GM10847 (cell line): ENCODE measurements around the gene SOX2.

Experiments used
- POLR2A ChIP-seq: IDR thresholded peaks from 2 replicates; pipeline ENCODE4 v1.6.1; 2011; ENCODE audit not compliant: insufficient read length; ENCODE audit errors: extremely low read depth

SOX2 gene

DNA sequence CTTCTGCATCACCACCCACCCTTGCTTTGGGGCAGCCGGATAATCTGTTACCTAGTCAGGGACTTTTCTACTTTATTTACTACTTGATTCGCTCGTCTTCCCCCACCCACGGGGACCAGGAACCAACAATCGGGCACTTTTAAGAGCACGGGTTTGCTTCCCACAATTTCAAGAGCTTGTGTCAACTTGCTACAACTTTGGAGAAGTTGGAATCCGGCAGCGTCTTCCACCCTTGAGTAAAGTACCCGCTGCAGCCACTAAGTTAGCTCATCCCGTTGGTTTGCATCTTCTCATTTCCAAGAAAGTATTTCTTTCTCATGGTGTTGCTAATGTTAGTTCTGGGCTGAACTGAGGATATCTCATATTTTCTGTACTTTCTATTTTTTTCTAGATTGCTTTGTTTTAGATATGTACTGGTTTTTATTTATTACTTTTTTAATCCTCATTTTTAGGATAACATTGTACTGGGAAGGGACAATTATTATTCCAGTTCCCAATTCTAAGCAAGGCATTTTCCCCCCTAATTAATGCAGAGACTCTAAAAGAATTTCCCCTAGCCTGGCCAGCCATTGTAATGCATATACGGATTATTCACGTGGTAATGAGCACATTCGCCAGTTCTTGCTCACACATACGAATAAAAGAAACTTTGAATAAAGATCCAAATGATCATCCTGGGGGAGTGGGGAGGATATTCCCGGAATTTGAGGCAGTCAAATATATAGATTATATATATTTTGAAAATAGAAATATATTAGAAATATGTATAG is 4.0 kb downstream of the SOX2 start:
- no peak for TF ChIP-seq POLR2A

GRCh38 chr3:181716966-181717365 is 5.2 kb downstream of the SOX2 start:
- TF ChIP-seq POLR2A, result no peak

- TF ChIP-seq POLR2A, result no peak
Measured at GRCh38 chr3:181717549-181718171, 5.9 kb downstream of the SOX2 start.

DNA sequence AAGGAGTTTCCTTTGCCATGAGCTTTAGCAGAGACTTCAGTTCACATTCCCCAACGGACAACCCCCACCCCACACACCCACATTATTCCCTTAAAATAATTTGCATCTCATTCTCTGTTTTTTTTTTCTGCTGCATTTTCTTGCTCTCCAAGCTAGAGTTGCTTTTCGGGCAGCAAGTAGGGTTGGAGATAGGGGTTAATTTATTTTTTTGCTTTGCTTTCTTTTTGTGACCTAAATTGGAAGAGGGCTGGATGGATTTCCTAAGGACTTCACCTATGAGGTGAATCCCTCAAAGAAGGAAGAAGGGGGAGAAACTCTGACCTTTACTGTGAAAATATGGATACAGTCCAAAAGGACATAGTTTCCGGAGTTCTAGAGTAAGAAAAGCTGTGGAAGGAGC is 6.6 kb downstream of the SOX2 start:
- TF ChIP-seq POLR2A, result no peak

- no peak for TF ChIP-seq POLR2A
Measured at GRCh38 chr3:181718987-181719911, 7.5 kb downstream of the SOX2 start.

DNA sequence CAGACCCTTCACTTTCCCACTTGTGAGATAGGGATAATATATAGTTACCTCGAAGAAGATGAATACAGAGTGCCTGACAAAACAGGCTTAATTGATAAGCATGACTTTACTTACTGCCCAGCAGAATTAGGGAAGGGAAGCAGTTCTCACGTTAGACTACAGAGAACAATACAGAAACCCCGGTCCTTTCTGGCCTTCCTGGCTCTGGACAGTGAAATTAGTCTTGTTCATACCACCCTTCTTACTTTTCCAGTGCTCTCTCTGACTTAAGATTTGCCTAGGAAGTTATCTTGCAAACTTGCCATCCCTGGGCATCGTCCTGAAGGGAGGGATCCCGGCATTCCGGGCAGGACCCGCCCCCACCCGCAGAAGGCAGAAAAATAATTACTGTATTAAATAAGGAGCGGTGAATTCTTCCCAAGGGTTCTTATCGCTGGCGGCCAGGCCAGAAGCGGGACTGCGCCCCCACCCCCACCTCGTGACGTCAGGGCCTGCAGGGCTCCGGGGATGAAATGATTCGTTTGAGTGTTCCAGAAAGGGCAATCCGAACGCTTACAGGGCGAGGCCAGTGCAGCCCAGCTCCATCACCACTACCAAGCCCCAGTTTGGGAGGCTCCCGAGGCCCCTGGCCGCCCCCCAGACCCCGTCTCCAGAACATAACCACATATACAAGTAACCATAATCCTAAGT is 8.4 kb downstream of the SOX2 start:
- TF ChIP-seq POLR2A, result no peak

DNA sequence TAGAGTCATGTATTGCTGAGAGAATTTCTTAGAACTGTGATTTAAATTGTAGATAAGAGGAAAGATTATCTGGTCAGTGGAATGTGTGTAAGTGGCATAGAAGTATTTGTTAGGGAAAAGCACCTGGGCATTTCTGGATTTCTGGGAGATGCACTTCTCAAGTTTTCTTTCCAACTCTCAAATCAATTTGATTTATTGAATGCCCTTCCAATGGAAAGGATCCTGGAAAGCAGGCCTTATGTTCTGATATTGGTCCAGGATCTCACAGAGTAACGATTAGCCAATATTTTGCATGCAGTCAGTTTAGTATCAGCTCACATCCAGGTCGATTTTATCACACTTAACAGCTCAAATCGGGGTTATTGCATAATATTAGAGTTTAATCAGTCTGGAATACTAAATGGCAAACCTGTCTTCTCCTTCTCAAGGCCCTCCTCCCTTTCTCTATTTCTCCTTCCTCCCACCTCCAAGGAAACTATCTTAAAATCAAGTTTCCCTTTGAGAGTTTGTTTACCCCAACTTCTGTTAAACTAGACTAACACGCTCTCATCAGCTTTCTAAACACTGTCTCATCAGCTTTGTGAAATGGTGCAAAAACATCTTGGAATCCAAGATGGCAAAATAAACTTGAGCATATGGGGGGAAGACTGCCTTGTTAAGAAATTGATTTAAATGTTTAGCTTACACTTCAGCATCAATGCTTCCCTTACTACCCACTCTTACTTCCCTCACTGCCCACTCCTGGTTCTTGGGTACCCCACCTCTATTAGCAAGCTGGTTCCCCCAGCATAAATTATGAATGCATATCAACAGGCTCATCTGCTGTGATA is 9.5 kb downstream of the SOX2 start:
- no peak for TF ChIP-seq POLR2A

DNA sequence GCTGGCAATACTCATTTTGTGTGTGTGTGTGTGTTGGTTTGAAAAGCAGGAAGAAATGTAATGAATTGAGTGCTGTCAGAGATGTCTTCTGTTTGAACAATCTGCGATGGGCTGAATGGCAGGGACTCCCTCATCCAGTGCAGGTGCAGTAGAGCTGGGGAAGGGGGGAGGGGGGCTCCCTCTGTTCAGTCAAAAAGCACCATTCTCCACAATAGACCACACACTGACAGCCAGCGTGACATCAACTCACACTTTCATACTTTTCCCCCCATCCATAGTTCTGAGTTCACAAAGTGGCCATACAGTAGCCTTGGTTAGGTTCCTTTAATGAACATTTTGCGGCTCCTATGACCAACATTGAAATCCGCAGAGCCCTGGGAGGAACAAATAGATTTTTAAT is 10.4 kb downstream of the SOX2 start:
- no peak for TF ChIP-seq POLR2A

DNA sequence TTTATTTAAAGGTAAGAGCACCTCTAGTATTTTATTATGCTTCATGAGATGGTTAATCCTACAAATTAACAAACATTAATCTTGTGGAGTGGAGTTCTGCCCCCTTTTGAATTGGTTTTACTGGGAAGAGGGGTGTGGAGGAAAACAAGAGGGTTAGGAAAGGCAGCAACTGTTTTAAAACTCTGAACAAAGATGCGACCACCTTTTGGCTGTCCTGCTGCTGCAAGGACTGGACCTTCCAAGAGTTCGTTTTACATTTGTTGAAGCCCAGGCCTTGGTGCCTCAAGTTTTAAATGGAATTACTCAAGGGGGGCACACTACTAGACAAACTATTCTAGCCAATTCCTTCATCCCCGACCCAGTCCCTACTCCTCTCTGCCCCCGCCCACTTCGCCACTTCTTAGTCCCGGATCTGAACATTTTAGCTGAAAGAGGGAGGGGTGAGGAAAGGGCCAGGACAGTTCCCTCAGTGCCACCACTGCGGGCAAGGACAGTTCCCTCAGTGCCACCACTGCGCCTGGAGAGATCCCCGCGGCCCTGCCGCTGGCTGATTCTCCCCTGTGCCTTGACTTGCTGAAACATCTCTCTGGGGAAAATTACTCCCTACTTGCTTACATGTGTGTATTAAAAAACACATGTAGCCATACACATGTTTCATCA is 11.2 kb downstream of the SOX2 start:
- no peak for TF ChIP-seq POLR2A

DNA sequence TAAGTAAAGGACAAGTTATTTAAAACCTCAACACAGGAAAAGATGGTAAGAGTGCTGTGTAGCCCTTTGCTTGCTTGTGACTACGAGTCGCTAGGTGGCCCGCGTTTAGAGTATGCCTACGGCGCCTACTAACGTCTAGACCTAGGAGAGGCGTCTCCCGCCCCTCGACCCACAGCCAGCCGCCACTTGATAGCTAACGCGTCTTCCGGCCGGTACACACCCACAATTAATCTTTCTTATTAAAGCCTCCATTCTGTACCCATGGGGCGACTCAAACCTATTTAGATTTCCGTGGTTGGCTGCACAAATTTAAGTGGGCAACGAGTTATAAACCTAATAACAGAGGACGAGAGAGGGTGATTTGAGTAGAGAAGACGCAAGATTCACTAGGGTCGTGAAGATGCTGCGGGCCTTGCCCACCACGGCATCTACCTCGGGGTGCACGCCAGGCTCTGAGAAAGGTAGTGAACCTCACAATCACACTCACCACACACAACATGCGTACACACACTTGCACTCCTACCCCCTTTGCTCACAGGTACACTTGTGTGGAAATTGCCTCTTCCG is 12.0 kb downstream of the SOX2 start:
- no peak for TF ChIP-seq POLR2A

DNA sequence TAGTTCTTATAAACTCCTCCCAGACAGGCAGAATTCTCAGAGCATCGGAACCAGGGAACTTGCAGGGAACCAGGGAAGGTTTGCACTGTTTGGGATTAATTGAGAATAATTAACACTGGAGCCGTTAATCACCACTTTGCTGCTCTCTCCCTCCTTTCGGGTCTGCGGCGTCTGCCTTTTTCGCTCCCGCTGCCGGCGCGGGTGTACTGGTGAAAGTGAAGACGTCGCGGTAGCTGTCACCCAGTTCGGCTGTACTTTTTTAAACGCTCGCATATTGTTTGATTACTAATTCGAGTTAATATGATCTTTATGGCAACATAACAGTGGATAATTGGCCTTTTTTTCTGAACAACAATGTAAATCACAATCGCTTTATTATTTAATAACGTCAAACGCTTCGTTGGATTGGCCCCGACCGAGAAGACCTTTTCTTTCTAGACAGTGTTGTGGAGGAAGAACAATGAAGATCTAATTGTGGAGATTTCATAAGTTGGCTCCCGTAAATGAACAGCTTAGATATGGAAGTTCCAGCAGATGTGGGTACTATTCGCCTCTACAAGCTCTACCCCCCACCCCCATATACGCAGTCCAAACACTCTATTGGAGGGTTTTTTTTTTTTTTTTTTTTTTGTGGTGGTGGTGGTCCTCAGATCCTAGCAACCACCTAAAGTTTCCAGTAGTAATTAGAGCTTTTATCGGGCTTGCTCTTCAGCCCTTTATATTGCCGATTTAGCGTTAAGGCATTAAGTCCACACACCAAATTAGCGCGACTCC is 12.7 kb downstream of the SOX2 start:
- TF ChIP-seq POLR2A, result no peak

DNA sequence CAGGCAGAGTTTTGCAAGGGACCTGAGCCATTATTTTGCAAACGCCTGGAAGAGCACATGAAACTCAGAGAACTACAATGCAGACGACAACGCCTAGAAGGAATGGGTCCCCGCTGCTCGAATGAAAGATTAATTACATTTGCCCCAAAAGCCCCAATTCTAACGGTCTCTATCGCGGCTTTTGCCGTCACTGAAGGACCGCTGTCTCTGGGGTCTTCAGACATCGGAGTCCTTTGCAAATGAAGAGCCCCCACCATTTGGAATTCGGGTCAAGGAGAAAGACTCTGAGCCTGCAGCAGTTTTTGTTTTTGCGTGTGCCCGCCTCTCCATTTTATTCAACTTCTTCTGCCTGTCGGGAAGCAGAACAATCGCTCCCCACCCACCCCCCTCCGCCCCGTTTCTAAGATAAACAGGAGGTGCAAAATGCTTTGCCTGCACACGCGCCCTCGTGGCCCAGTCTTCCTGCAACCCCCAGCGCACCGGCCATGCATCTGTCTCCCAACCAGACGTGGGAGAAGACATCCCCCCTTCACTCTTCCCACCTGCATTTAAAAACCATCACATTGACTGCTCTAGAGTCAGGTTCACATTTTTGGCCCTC is 13.5 kb downstream of the SOX2 start:
- TF ChIP-seq POLR2A, result no peak
